GM12878 (cell line): Measurements from ENCODE around the gene LMAN2. TPM values are rescaled to one million over a fixed set of nuclear protein-coding genes. Genes with fewer than 3 reads are reported as not detected.

Experiments used
- ATAC-seq: fragments of 200-7000 bp; cut with Tn5 transposase; 3 replicates; pipeline ENCODE4 v1.9.1; 2020; ENCODE audit warnings: mild to moderate bottlenecking, moderate library complexity
- BruUV-seq: library from RNA; stranded (reverse); fragments of 400-500 nt; replicated peaks from 2 replicates; lab custom pipeline; 2021; lab: Mats Ljungman, UMichigan
- CTCF ChIA-PET: fragments of 300-600 bp; sonication (Branson Sonifier 250); formaldehyde crosslinking; extraction: SDS; loops from one replicate; lab custom pipeline; 2021; ENCODE audit warnings: inconsistent platforms; lab: Yijun Ruan, JAX
- POLR2A ChIA-PET: fragments of 350-600 bp; formaldehyde crosslinking; extraction: SDS; loops from one replicate; lab custom pipeline; 2021; ENCODE audit warnings: inconsistent platforms; lab: Charles Lee
- RAD21 ChIA-PET: fragments of 300-600 bp; sonication (Branson Sonifier 250); formaldehyde crosslinking; loops from one replicate; lab custom pipeline; 2023; ENCODE audit warnings: antibody characterized with exemption; ENCODE audit not compliant: unreplicated experiment; lab: Charles Lee
- SMC1A ChIA-PET: fragments of 300-600 bp; sonication (Branson Sonifier 250); formaldehyde crosslinking; loops from one replicate; lab custom pipeline; 2023; ENCODE audit not compliant: unreplicated experiment, uncharacterized antibody; lab: Charles Lee
- DNase-seq: peaks from one replicate; pipeline ENCODE4 v3.0.0-alpha.2; 2011; ENCODE audit warnings: low read depth, low spot score
- FAIRE-seq: peaks from 3 replicates; lab custom pipeline; 2011; peaks lifted over from hg19 to GRCh38; lab: Jason Lieb, UNC
- H2AFZ ChIP-seq: 2 replicates; pipeline ENCODE4 v1.6.0; 2011; ENCODE audit warnings: low read depth, low read length, control low read depth; ENCODE audit not compliant: control insufficient read depth
- H3K27ac ChIP-seq: 2 replicates; pipeline ENCODE4 v1.5.1; 2011; ENCODE audit warnings: control low read depth; ENCODE audit not compliant: control insufficient read depth, insufficient read depth
- H3K27me3 ChIP-seq, 2 experiments: replicated peaks in 1 of 2; 2 replicates each; pipeline versions ENCODE4 v1.6.0 to v1.6.1; 2011; ENCODE audit warnings: low read length in 1 of 2; ENCODE audit not compliant: control insufficient read depth in 2 of 2, insufficient read depth in 2 of 2
- H3K36me3 ChIP-seq, 2 experiments: 2 replicates each; pipeline ENCODE4 v1.5.1; 2011; ENCODE audit warnings: low read length in 1 of 2; ENCODE audit not compliant: control insufficient read depth in 2 of 2, insufficient read depth in 2 of 2
- H3K4me1 ChIP-seq: 2 replicates; pipeline ENCODE4 v1.6.1; 2011; ENCODE audit warnings: mild to moderate bottlenecking, low read length, moderate library complexity, mixed read lengths; ENCODE audit not compliant: control insufficient read depth, insufficient read depth
- H3K4me2 ChIP-seq: 2 replicates; pipeline ENCODE4 v1.6.0; 2011; ENCODE audit warnings: control low read depth; ENCODE audit not compliant: control insufficient read depth, insufficient read depth
- H3K4me3 ChIP-seq: fragments of 200-600 bp; sonication (generic); 2 replicates; pipeline ENCODE4 v1.5.1; 2016
- H3K79me2 ChIP-seq: 2 replicates; pipeline ENCODE4 v1.6.0; 2011; ENCODE audit warnings: low read length; ENCODE audit not compliant: control insufficient read depth, insufficient read depth
- H3K9ac ChIP-seq: 2 replicates; pipeline ENCODE4 v1.8.0; 2011; ENCODE audit warnings: low read length, control low read depth, mixed read lengths; ENCODE audit not compliant: control insufficient read depth, insufficient read depth
- H3K9me3 ChIP-seq: replicated peaks from 3 replicates; pipeline ENCODE4 v1.5.1; 2011; ENCODE audit warnings: mild to moderate bottlenecking, low read length; ENCODE audit not compliant: control insufficient read depth, insufficient read depth
- H4K20me1 ChIP-seq: 2 replicates; pipeline ENCODE4 v1.6.0; 2011; ENCODE audit not compliant: control insufficient read depth, insufficient read depth
- BACH1 ChIP-seq: fragments of 450-650 bp; IDR thresholded peaks from 2 replicates; pipeline ENCODE4 v1.6.1; 2017; ENCODE audit warnings: mild to moderate bottlenecking, borderline replicate concordance
- GATAD2B ChIP-seq: fragments of 450-650 bp; conservative IDR thresholded peaks from 2 replicates; pipeline ENCODE4 v1.6.1; 2017; ENCODE audit warnings: low read depth, mild to moderate bottlenecking, moderate library complexity
- HDAC6 ChIP-seq: fragments of 200-600 bp; sonication (generic); IDR thresholded peaks from one replicate; pipeline ENCODE4 v1.8.0; 2017; ENCODE audit warnings: antibody characterized with exemption; ENCODE audit not compliant: unreplicated experiment
- HDGF ChIP-seq: fragments of 450-650 bp; IDR thresholded peaks from 2 replicates; pipeline ENCODE4 v1.6.1; 2016; ENCODE audit warnings: antibody characterized with exemption
- IKZF1 ChIP-seq: fragments of 450-650 bp; conservative IDR thresholded peaks from 2 replicates; pipeline ENCODE4 v1.6.1; 2017; ENCODE audit warnings: antibody characterized with exemption, mild to moderate bottlenecking
- IKZF2 ChIP-seq, 2 experiments: fragments of 450-650 bp; IDR thresholded peaks; 2 replicates each; pipeline ENCODE4 v1.6.1; 2017; ENCODE audit warnings: mild to moderate bottlenecking in 2 of 2, moderate library complexity in 2 of 2
- KDM1A ChIP-seq: fragments of 200-600 bp; sonication (generic); IDR thresholded peaks from 2 replicates; pipeline ENCODE4 v1.6.1; 2016; ENCODE audit warnings: borderline replicate concordance
- MTA2 ChIP-seq: fragments of 450-650 bp; IDR thresholded peaks from 2 replicates; pipeline ENCODE4 v1.6.1; 2016; ENCODE audit warnings: low read depth, mild to moderate bottlenecking, moderate library complexity
- RAD21 ChIP-seq: IDR thresholded peaks from 2 replicates; pipeline ENCODE4 v1.6.1; 2011; ENCODE audit warnings: mild to moderate bottlenecking, low read depth, low read length, moderate library complexity; ENCODE audit not compliant: insufficient read depth
- SIN3A ChIP-seq: IDR thresholded peaks from 2 replicates; pipeline ENCODE4 v1.6.1; 2012; ENCODE audit warnings: low read depth, low read length, improper control_type of control experiment
- SUPT20H ChIP-seq: IDR thresholded peaks from 2 replicates; pipeline ENCODE4 v1.6.1; 2011; ENCODE audit warnings: low read depth, mild to moderate bottlenecking, low read length, moderate library complexity, borderline replicate concordance; ENCODE audit not compliant: control insufficient read depth
- TARDBP ChIP-seq: IDR thresholded peaks from 2 replicates; pipeline ENCODE4 v1.6.1; 2016; ENCODE audit warnings: borderline replicate concordance
- TCF12 ChIP-seq: IDR thresholded peaks from 2 replicates; pipeline ENCODE4 v1.6.1; 2011; ENCODE audit warnings: low read depth, mild to moderate bottlenecking, low read length
- ZNF207 ChIP-seq: fragments of 450-650 bp; IDR thresholded peaks from 2 replicates; pipeline ENCODE4 v1.6.1; 2014; ENCODE audit warnings: antibody characterized with exemption, mild to moderate bottlenecking, borderline replicate concordance
- WGBS: methylation state at CpG from one replicate; pipeline ENCODE4 v1.1.6; 2016; ENCODE audit warnings: low lambda C conversion rate; ENCODE audit not compliant: insufficient replicate concordance, insufficient coverage; ENCODE audit errors: missing lambda C conversion rate; 5-methylcytosine and 5-hydroxymethylcytosine counted together
- in situ Hi-C: fragments of 300-500 bp; cut with MboI; formaldehyde crosslinking; loops from 9 replicates; pipeline ENCODE4 v1.14.3; 2018; ENCODE audit warnings: mixed read lengths
- intact Hi-C: fragments of 100-400 bp; cut with micrococcal nuclease; formaldehyde crosslinking; loops from one replicate; pipeline ENCODE4 v1.14.2; 2022; ENCODE audit not compliant: unreplicated experiment
- polyA plus RNA-seq, 11 experiments: library from polyadenylated mRNA; depleted of rRNA in 4 of 11; unstranded in 6 of 11; stranded (reverse) in 5 of 11; fragments of >200 nt; fragmentation: Nextera tagmentation in 4 of 11; fragmentation: Illumina TruSeq in 1 of 11; extraction: Ambion mirVana in 4 of 11; extraction: Trizol in 1 of 11; gene quantifications; 1 replicate in 1 of 11; 2 replicates in 10 of 11; pipeline versions ENCODE4 v1.2.1 to v1.2.3, GENCODE V29; 2011 to 2016; ENCODE audit warnings: inconsistent platforms in 2 of 11, missing spikeins in 2 of 11, low read depth in 1 of 11
- total RNA-seq, 4 experiments: library from RNA; depleted of rRNA in 3 of 4; stranded (reverse); fragments of >200 nt in 3 of 4; fragmentation: Illumina TruSeq in 1 of 4; extraction: Trizol in 1 of 4; gene quantifications; 2 replicates each; pipeline versions ENCODE4 v1.2.1 to v1.2.3, GENCODE V29; 2013 to 2021
- TF ChIP-seq, protein P1 (sequence below): fragments of 450-650 bp; IDR thresholded peaks from 2 replicates; pipeline ENCODE4 v1.6.1; 2018; ENCODE audit warnings: borderline replicate concordance, mild to moderate bottlenecking; ENCODE audit not compliant: partially characterized antibody
- TF ChIP-seq, protein P2 (sequence below): fragments of 150-350 bp; IDR thresholded peaks from 2 replicates; pipeline ENCODE4 v1.6.1; 2016; ENCODE audit warnings: low read depth, low read length
- TF ChIP-seq, protein P3 (sequence below): fragments of 450-650 bp; IDR thresholded peaks from 2 replicates; pipeline ENCODE4 v1.6.1; 2017; ENCODE audit warnings: borderline replicate concordance

The LMAN2 gene
- total and polyA plus RNA-seq, 10 of the 15 experiments (the other 5 are each of a cell fraction or from before 2014, with no cell fraction given): 2.4 to 264 (median 147) TPM

DNA sequence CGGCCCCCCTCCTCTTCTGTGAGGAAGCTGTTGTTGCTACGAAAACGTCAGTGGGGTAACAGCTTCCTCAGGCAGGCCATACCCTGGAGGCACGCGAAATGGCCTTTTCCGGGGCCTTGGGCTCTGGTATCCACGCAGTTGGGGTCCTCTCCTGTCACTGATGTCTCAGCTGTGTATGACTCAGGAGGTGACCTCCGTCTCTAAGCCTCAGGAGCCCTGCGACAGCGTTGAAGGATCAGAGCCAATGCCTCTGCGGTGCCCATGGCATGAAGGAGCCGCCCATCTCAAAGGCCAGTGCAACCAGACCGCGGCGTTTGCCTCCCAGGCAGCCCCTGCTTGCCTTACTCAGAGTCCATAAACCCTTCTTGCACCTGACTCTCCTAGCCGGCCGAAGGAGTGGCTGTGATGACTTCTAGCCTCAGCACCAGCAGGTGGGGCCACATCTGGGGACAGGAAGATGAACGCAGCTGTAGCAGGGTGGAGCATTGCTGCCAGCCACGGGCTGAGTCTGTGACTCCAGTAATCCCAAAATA lies 38.8 kb downstream of the LMAN2 start:
- peaks cover 17% of the 10 kb centered on the region for H3K4me1 ChIP-seq
- WGBS: under 1% methylated on average over 19 of the region's 19 CpGs
- peak overlapping the region; percentile 92 for H3K27ac ChIP-seq
- H3K4me3 ChIP-seq: peak overlapping the region; percentile 93
- ATAC-seq (peak; percentile 52), DNase-seq (no peak), FAIRE-seq (no peak)
- peak overlapping the region; percentile 96 for H3K4me2 ChIP-seq
- H3K9ac ChIP-seq: peak overlapping the region; percentile 89
- no peaks in the 10 kb centered on the region for H4K20me1 ChIP-seq
- SMC1A ChIA-PET: interaction anchor here (1.1 to 4.9 kb wide), 4 partner anchors 39 to 77 kb away, joined by 3 to 26 read pairs (median 4); no protein-coding TSS in a partner anchor
- H3K27me3 ChIP-seq: no peaks in the 10 kb centered on the region
- CTCF ChIA-PET: interaction anchor here (0.7 to 3.5 kb wide), 21 partner anchors 11 to 241 kb away, joined by 3 to 13 read pairs (median 5); no protein-coding TSS in a partner anchor
- H3K9me3 ChIP-seq: no peaks in the 10 kb centered on the region
- RAD21 ChIA-PET: interaction anchor here (0.9 to 2.3 kb wide), 12 partner anchors 11 to 666 kb away, joined by 3 to 12 read pairs (median 3); partner anchors contain the start of genes LMAN2 and TSPAN17
- peaks cover 4% of the 10 kb centered on the region for H3K79me2 ChIP-seq
- intact Hi-C loops: loop anchor here (5.0 kb wide), 2 partner anchors 50 to 190 kb away; no protein-coding TSS in a partner anchor
- POLR2A ChIA-PET: interaction anchor here (0.6 to 2.3 kb wide), 10 partner anchors 9 to 280 kb away, joined by 3 to 7 read pairs (median 4); partner anchors contain the start of genes DOK3, PRELID1, RAB24 and RGS14
- in situ Hi-C loops: no loop called here
- H2AFZ ChIP-seq: peak overlapping the region; percentile 66; the same call in 1 of the 2 replicates
- peaks cover 0 to 2% of the 10 kb centered on the region in 2 experiments; a peak in 3 of 4 replicates for H3K36me3 ChIP-seq
- BruUV-seq: TSS peak; percentile 85
- no peak for TF ChIP-seq SUPT20H
- TF ChIP-seq, protein P1, sequence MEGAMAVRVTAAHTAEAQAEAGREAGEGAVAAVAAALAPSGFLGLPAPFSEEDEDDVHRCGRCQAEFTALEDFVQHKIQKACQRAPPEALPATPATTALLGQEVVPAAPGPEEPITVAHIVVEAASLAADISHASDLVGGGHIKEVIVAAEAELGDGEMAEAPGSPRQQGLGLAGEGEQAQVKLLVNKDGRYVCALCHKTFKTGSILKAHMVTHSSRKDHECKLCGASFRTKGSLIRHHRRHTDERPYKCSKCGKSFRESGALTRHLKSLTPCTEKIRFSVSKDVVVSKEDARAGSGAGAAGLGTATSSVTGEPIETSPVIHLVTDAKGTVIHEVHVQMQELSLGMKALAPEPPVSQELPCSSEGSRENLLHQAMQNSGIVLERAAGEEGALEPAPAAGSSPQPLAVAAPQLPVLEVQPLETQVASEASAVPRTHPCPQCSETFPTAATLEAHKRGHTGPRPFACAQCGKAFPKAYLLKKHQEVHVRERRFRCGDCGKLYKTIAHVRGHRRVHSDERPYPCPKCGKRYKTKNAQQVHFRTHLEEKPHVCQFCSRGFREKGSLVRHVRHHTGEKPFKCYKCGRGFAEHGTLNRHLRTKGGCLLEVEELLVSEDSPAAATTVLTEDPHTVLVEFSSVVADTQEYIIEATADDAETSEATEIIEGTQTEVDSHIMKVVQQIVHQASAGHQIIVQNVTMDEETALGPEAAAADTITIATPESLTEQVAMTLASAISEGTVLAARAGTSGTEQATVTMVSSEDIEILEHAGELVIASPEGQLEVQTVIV: no peak
- TF ChIP-seq MTA2: no peak
- no peak for TF ChIP-seq KDM1A
- TF ChIP-seq SIN3A: peak; percentile 6; the same call in 1 of the 2 replicates
- TF ChIP-seq, protein P2, sequence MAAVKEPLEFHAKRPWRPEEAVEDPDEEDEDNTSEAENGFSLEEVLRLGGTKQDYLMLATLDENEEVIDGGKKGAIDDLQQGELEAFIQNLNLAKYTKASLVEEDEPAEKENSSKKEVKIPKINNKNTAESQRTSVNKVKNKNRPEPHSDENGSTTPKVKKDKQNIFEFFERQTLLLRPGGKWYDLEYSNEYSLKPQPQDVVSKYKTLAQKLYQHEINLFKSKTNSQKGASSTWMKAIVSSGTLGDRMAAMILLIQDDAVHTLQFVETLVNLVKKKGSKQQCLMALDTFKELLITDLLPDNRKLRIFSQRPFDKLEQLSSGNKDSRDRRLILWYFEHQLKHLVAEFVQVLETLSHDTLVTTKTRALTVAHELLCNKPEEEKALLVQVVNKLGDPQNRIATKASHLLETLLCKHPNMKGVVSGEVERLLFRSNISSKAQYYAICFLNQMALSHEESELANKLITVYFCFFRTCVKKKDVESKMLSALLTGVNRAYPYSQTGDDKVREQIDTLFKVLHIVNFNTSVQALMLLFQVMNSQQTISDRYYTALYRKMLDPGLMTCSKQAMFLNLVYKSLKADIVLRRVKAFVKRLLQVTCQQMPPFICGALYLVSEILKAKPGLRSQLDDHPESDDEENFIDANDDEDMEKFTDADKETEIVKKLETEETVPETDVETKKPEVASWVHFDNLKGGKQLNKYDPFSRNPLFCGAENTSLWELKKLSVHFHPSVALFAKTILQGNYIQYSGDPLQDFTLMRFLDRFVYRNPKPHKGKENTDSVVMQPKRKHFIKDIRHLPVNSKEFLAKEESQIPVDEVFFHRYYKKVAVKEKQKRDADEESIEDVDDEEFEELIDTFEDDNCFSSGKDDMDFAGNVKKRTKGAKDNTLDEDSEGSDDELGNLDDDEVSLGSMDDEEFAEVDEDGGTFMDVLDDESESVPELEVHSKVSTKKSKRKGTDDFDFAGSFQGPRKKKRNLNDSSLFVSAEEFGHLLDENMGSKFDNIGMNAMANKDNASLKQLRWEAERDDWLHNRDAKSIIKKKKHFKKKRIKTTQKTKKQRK: no peak
- TF ChIP-seq, protein P3, sequence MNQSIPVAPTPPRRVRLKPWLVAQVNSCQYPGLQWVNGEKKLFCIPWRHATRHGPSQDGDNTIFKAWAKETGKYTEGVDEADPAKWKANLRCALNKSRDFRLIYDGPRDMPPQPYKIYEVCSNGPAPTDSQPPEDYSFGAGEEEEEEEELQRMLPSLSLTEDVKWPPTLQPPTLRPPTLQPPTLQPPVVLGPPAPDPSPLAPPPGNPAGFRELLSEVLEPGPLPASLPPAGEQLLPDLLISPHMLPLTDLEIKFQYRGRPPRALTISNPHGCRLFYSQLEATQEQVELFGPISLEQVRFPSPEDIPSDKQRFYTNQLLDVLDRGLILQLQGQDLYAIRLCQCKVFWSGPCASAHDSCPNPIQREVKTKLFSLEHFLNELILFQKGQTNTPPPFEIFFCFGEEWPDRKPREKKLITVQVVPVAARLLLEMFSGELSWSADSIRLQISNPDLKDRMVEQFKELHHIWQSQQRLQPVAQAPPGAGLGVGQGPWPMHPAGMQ: no peak
- no peak for TF ChIP-seq HDGF
- peak; percentile 78 for TF ChIP-seq TCF12
- TF ChIP-seq ZNF207: no peak
- no peak for TF ChIP-seq RAD21
- TF ChIP-seq IKZF1: no peak; the same call in 1 of the 2 replicates
- 0 out of 2 replicates have a peak, but pooled peaks have one; percentile 32 for TF ChIP-seq TARDBP
- TF ChIP-seq GATAD2B: no peak
- no peak for TF ChIP-seq HDAC6
- 0 out of 2 replicates have a peak, but pooled peaks have one; percentile 5 for TF ChIP-seq BACH1
- no peak for TF ChIP-seq IKZF2 (IDR thresholded peaks at IDR 0.05)
